ENCODE results near the gene ANXA3. TPM values are rescaled to one million over a fixed set of nuclear protein-coding genes. Genes with fewer than 3 reads are reported as not detected.
A peak's percentile ranks its signal among the peaks of the same experiment; 100 is the strongest.

ANXA3 gene
- polyA plus RNA-seq, 1 of the 3 experiments (the other 2 are of a cell fraction): 13.8 TPM

- no peak for TF ChIP-seq CHD2 (IDR thresholded peaks at IDR 0.05; ENCODE audit: low read length, partially characterized antibody)
- TF ChIP-seq RXRA (IDR thresholded peaks at IDR 0.05; ENCODE audit: borderline replicate concordance, low read depth): no peak
- no peak for TF ChIP-seq SIN3A (IDR thresholded peaks at IDR 0.05; ENCODE audit: borderline replicate concordance, low read depth, low read length)
- TF ChIP-seq FOXM1 (IDR thresholded peaks at IDR 0.05; ENCODE audit: low read depth): no peak
- TF ChIP-seq USF1 (IDR thresholded peaks at IDR 0.05; ENCODE audit: borderline replicate concordance, low read depth): no peak
- TF ChIP-seq, protein P1, sequence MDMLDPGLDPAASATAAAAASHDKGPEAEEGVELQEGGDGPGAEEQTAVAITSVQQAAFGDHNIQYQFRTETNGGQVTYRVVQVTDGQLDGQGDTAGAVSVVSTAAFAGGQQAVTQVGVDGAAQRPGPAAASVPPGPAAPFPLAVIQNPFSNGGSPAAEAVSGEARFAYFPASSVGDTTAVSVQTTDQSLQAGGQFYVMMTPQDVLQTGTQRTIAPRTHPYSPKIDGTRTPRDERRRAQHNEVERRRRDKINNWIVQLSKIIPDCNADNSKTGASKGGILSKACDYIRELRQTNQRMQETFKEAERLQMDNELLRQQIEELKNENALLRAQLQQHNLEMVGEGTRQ (IDR thresholded peaks at IDR 0.05; ENCODE audit: borderline replicate concordance, low read depth, low read length): no peak
- TF ChIP-seq RCOR1 (IDR thresholded peaks at IDR 0.05; ENCODE audit: low read length): no peak
- TF ChIP-seq NFIC (IDR thresholded peaks at IDR 0.05; ENCODE audit: borderline replicate concordance): no peak
- TF ChIP-seq EZH2phosphoT487 (IDR thresholded peaks at IDR 0.05; ENCODE audit: borderline replicate concordance, low read depth): no peak
- TF ChIP-seq TCF12 (IDR thresholded peaks at IDR 0.05): no peak
- TF ChIP-seq, protein P2, sequence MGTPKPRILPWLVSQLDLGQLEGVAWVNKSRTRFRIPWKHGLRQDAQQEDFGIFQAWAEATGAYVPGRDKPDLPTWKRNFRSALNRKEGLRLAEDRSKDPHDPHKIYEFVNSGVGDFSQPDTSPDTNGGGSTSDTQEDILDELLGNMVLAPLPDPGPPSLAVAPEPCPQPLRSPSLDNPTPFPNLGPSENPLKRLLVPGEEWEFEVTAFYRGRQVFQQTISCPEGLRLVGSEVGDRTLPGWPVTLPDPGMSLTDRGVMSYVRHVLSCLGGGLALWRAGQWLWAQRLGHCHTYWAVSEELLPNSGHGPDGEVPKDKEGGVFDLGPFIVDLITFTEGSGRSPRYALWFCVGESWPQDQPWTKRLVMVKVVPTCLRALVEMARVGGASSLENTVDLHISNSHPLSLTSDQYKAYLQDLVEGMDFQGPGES (IDR thresholded peaks at IDR 0.05; ENCODE audit: low read depth, low read length): no peak
- TF ChIP-seq TAF1 (IDR thresholded peaks at IDR 0.05; ENCODE audit: borderline replicate concordance, low read depth, low read length): no peak
- no peak for TF ChIP-seq FOSL2 (IDR thresholded peaks at IDR 0.05; ENCODE audit: borderline replicate concordance, low read depth)
- TF ChIP-seq, protein P3, sequence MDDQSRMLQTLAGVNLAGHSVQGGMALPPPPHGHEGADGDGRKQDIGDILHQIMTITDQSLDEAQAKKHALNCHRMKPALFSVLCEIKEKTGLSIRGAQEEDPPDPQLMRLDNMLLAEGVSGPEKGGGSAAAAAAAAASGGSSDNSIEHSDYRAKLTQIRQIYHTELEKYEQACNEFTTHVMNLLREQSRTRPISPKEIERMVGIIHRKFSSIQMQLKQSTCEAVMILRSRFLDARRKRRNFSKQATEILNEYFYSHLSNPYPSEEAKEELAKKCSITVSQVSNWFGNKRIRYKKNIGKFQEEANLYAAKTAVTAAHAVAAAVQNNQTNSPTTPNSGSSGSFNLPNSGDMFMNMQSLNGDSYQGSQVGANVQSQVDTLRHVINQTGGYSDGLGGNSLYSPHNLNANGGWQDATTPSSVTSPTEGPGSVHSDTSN (IDR thresholded peaks at IDR 0.05): no peak
- no peak for TF ChIP-seq ELF1 (IDR thresholded peaks at IDR 0.05)
- Histone ChIP-seq H3K4me1 (ENCODE audit: control insufficient read depth in 1 of 2, insufficient read depth in 2 of 2, low read depth in 1 of 2, low read length in 1 of 2) (peaks cover 5 to 9% of the 10 kb centered on the region in 2 experiments; a peak in 2 of 4 replicates), H2AFZ (ENCODE audit: low read depth) (peak overlapping the region; percentile 48; the same call in 1 of the 2 replicates), H3K27me3 (ENCODE audit: insufficient read depth) (no peaks in the 10 kb centered on the region), H3K9me2 (no peaks in the 10 kb centered on the region), H3K9ac (no peak overlapping the region), H3K4me3 (ENCODE audit: low read depth in 2 of 2, low read length in 1 of 2) (no peak overlapping the region), H4K20me1 (ENCODE audit: insufficient read depth) (no peaks in the 10 kb centered on the region), H3K4me2 (no peak overlapping the region), H3K27ac (ENCODE audit: low read depth in 2 of 2, low read length in 1 of 2) (no peak overlapping the region), H3K79me2 (ENCODE audit: insufficient read depth) (no peaks in the 10 kb centered on the region), H3F3A (replicated peaks; ENCODE audit: insufficient read depth) (peaks cover 11% of the 10 kb centered on the region), H3K36me3 (replicated peaks in 1 of 2; ENCODE audit: control insufficient read depth in 1 of 2, insufficient read depth in 2 of 2, low read length in 1 of 2) (no peaks in the 10 kb centered on the region), H3K9me3 (no peaks in the 10 kb centered on the region)
- ChIA-PET POLR2A (no interaction called here), CTCF (no interaction called here)
- no peak for DNase-seq
Measured at GRCh38 chr4:78553529-78554060, 2.0 kb downstream of the ANXA3 start.
